ENCODE data around the gene CACNA1C.

GRCh38 chr12:2344885-2345284 is 292.1 kb downstream of the CACNA1C start:
- no peak for TF ChIP-seq CTCF (IDR thresholded peaks at IDR 0.05; ENCODE audit: low read depth, low read length)
- no peak for TF ChIP-seq POLR2A (IDR thresholded peaks at IDR 0.05; ENCODE audit: extremely low read depth, insufficient read length)
- TF ChIP-seq, protein P1, sequence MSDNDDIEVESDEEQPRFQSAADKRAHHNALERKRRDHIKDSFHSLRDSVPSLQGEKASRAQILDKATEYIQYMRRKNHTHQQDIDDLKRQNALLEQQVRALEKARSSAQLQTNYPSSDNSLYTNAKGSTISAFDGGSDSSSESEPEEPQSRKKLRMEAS (IDR thresholded peaks at IDR 0.05; ENCODE audit: low read depth, low read length): no peak
- TF ChIP-seq MYC (IDR thresholded peaks at IDR 0.05; ENCODE audit: low read depth, low read length): no peak
